Thyroid gland (tissue), 4 donors: Measurements from ENCODE around the gene SLC7A1. TPM values are rescaled to one million over a fixed set of nuclear protein-coding genes. Genes with fewer than 3 reads are reported as not detected.

Experiments used
- DNase-seq, 2 donors: peaks; one replicate each; pipeline ENCODE4 v3.0.0-alpha.2; 2019
- H3K27ac ChIP-seq, 3 donors: fragments of 200-600 bp; sonication (generic); 1 replicate in 2 of 3; 2 replicates in 1 of 3; pipeline ENCODE4 v1.5.1; 2016 to 2019; ENCODE audit warnings: mild to moderate bottlenecking in 1 of 3, moderate library complexity in 1 of 3
- H3K27me3 ChIP-seq: fragments of 200-600 bp; sonication (generic); one replicate; pipeline ENCODE4 v1.5.1; 2019
- H3K36me3 ChIP-seq, 2 donors: fragments of 200-600 bp; sonication (generic); one replicate each; pipeline ENCODE4 v1.5.1; 2016 to 2019
- H3K4me1 ChIP-seq, 2 donors: fragments of 200-600 bp; sonication (generic); one replicate each; pipeline ENCODE4 v1.5.1; 2017 to 2019
- H3K4me3 ChIP-seq, 3 donors: fragments of 200-600 bp; sonication (generic); replicated peaks in 1 of 3; 1 replicate in 2 of 3; 2 replicates in 1 of 3; pipeline ENCODE4 v1.5.1; 2016; ENCODE audit warnings: mild to moderate bottlenecking in 1 of 3
- H3K9me3 ChIP-seq: fragments of 200-600 bp; sonication (generic); one replicate; pipeline ENCODE4 v1.5.1; 2017
- CTCF ChIP-seq, 6 experiments: fragments of 200-600 bp in 3 of 6; fragments of 450-650 bp in 3 of 6; sonication (generic) in 3 of 6; IDR thresholded peaks; one replicate each; pipeline ENCODE4 v1.5.1; 2016 to 2019; ENCODE audit warnings: antibody characterized with exemption in 6 of 6, mild to moderate bottlenecking in 2 of 6, inconsistent platforms in 1 of 6, moderate library complexity in 1 of 6
- POLR2A ChIP-seq, 2 donors: fragments of 450-650 bp; IDR thresholded peaks; one replicate each; pipeline ENCODE4 v1.6.1; 2017; ENCODE audit warnings: antibody characterized with exemption in 2 of 2, mild to moderate bottlenecking in 2 of 2, moderate library complexity in 1 of 2
- WGBS, 2 donors: methylation state at CpG; one replicate each; pipeline ENCODE4 v1.1.5; 2017; 5-methylcytosine and 5-hydroxymethylcytosine counted together
- intact Hi-C: fragments of 100-400 bp; cut with DNase I; formaldehyde crosslinking; loops from one replicate; pipeline ENCODE4 v1.15.1; 2023
- total RNA-seq, 4 donors: library from RNA; depleted of rRNA; stranded (reverse); fragments of >200 nt; gene quantifications; one replicate each; pipeline ENCODE4 v1.2.3, GENCODE V29; 2016

Gene SLC7A1
- total RNA-seq, 4 donors from 2014 or later: 12.9 to 31.2 (median 22.5) TPM

- Histone ChIP-seq H3K27ac (no peak overlapping the region), H3K4me1 (no peaks in the 10 kb centered on the region), H3K4me3 (no peak overlapping the region), H3K9me3 (no peaks in the 10 kb centered on the region), H3K36me3 (peaks cover 6 to 10% of the 10 kb centered on the region in 2 donors), H3K27me3 (no peaks in the 10 kb centered on the region)
- intact Hi-C loops: loop anchor here (5.0 kb wide), 1 partner anchor 597 kb away; no protein-coding TSS in a partner anchor
- no peak for DNase-seq
- WGBS, 2 donors: 80 to 88% methylated on average over 8 to 9 of the region's 13 CpGs
- TF ChIP-seq POLR2A (IDR thresholded peaks at IDR 0.05): no peak
- no peak for TF ChIP-seq CTCF (IDR thresholded peaks at IDR 0.05)
Observed at GRCh38 chr13:29514720-29515310, 80.7 kb downstream of the SLC7A1 start.

GRCh38 chr13:29513981-29514719 lies 81.3 kb downstream of the SLC7A1 start:
- H3K4me3 ChIP-seq: no peak overlapping the region
- peaks cover 6 to 10% of the 10 kb centered on the region in 2 donors for H3K36me3 ChIP-seq
- WGBS, 2 donors: 94 to 96% methylated on average over 20 to 23 of the region's 32 CpGs
- H3K4me1 ChIP-seq: no peaks in the 10 kb centered on the region
- intact Hi-C loops: loop anchor here (5.0 kb wide), 1 partner anchor 598 kb away; no protein-coding TSS in a partner anchor
- DNase-seq: no peak
- TF ChIP-seq CTCF (IDR thresholded peaks at IDR 0.05) (no peak), POLR2A (IDR thresholded peaks at IDR 0.05) (no peak)
- H3K9me3 ChIP-seq: no peaks in the 10 kb centered on the region
- H3K27me3 ChIP-seq: no peaks in the 10 kb centered on the region
- no peak overlapping the region for H3K27ac ChIP-seq

- WGBS, 2 donors: 91 to 96% methylated on average over 16 to 21 of the region's 24 CpGs
- Histone ChIP-seq H3K4me3 (no peak overlapping the region), H3K27me3 (no peaks in the 10 kb centered on the region), H3K4me1 (no peaks in the 10 kb centered on the region), H3K36me3 (peaks cover 6 to 10% of the 10 kb centered on the region in 2 donors), H3K27ac (no peak overlapping the region), H3K9me3 (no peaks in the 10 kb centered on the region)
- TF ChIP-seq POLR2A (IDR thresholded peaks at IDR 0.05) (no peak), CTCF (IDR thresholded peaks at IDR 0.05) (no peak)
- DNase-seq: no peak
- intact Hi-C loops: loop anchor here (5.0 kb wide), 1 partner anchor 599 kb away; no protein-coding TSS in a partner anchor
Observed at GRCh38 chr13:29513002-29513980, 82.2 kb downstream of the SLC7A1 start.

- no peaks in the 10 kb centered on the region for H3K9me3 ChIP-seq
- no peak overlapping the region for H3K4me3 ChIP-seq
- intact Hi-C loops: loop anchor here (5.0 kb wide), 1 partner anchor 600 kb away; no protein-coding TSS in a partner anchor
- no peak overlapping the region for H3K27ac ChIP-seq
- H3K4me1 ChIP-seq: peaks cover 4 to 6% of the 10 kb centered on the region in 2 donors
- peaks cover 6 to 10% of the 10 kb centered on the region in 2 donors for H3K36me3 ChIP-seq
- H3K27me3 ChIP-seq: no peaks in the 10 kb centered on the region
- DNase-seq: no peak
- TF ChIP-seq CTCF (IDR thresholded peaks at IDR 0.05): no peak
- TF ChIP-seq POLR2A (IDR thresholded peaks at IDR 0.05): no peak
- 88 to 92% methylated on average over 8 of the region's 8 CpGs for WGBS, 2 donors
Observed at GRCh38 chr13:29511980-29512379, 83.5 kb downstream of the SLC7A1 start.
